Fibroblast of skin of abdomen (primary cell): ENCODE measurements around the gene HK2.
"Not testable (repeated sequence)": the region's sequence is repeated elsewhere in the genome, so short reads cannot be mapped to it uniquely, and the experiment has no call there.

Source experiments
- DNase-seq: peaks from one replicate; pipeline ENCODE4 v3.0.0-alpha.2; 2013

HK2 gene

GRCh38 chr2:74900225-74900624 lies 66.3 kb downstream of the HK2 start:
- not testable (repeated sequence) for DNase-seq

DNA sequence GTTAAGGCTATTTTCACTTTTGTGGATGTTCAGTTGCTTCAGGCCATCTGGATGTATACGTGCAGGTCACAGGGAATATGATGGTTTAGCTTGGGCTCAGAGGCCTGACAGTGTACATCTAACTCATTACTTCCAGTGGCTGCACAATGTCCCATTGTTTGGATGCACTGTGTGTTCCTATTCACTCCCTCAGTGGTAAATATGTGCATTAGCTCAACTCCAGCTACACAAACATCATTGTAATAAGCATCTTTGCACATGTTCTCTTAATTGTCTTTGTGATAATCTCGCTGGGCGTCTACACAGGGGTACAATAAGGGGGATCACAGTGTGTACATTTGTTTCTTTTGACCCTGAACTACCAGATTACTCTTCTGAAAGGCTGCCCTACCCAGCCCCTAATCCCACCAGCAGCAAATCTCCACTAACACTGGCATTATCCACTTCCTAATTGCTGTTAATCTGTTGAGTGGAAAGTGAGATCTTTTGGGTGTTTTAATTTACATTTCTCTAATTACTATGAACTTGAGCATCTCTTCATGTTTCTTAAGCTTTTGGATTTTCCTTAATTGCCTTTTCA lies 68.4 kb downstream of the HK2 start:
- DNase-seq, result no peak

DNA sequence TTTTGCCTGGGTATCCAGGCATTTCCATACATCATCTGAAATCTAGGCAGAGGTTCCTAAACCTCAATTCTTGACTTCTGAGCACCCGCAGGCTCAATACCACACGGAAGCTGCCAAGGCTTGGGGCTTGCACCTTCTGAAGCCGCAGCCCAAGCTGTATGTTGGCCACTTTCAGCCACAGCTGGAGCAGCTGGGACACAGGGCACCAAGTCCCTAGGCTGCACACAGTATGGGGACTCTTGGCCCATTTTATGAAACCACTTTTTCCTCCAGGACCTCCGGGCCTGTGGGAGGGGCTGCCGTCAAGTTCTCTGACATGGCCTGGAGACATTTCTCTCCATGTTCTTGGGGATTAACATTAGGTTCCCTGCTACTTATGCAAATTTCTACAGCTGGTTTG lies 72.5 kb downstream of the HK2 start:
- no peak for DNase-seq

DNA sequence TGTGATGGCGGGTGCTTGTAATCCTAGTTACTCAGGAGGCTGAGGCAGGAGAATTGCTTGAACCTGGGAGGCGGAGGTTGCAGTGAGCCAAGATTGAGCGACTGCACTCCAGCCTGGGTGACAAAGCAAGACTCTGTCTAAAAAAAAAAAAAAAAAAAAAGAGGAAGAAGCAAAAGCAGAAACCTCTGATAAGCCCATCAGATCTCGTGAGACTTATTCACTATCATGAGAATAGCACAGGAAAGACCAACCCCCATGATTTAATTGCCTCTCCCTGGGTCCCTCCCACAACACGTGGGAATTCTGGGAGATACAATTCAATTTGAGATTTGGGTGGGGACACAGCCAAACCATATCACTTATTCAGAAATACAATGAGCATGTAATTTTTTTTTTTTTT lies 73.6 kb downstream of the HK2 start:
- not testable (repeated sequence) for DNase-seq

DNA sequence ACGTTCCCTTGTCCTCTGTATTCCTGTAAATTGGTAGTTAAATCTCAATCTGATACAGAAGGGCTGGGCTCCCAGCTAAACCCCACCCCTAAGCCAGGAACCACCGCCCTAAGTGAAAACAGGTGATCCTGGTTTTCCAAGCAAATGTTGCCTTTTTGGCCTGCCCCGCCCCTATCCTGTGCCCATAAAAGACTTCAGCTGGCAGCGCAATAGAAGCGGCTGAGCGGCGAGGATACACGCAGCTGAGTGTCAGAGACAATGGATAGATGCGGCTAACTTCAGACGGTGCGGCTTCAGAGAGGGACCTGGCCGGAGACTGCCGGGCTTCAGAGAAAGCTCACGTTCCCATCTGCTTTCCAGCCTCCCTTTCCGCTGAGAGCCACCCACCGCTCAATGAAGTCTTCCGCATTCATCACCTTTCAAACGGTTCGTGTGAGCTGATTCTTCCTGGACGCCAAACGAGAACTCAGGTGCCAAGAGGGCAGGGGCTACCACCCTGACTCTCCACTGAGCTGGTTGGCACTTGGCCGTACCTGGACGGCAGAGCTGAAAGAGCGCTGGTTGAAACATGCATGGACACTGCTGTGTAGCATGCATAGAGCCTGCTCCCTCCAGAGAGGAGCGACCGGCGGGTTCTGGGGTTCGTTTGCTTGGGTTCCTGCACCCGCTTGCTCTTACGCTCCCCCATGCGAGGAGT lies 75.0 kb downstream of the HK2 start:
- DNase-seq, result no peak

GRCh38 chr2:74910245-74910644 lies 76.3 kb downstream of the HK2 start:
- DNase-seq, result no peak

GRCh38 chr2:74911061-74911460 lies 77.1 kb downstream of the HK2 start:
- no peak for DNase-seq

DNA sequence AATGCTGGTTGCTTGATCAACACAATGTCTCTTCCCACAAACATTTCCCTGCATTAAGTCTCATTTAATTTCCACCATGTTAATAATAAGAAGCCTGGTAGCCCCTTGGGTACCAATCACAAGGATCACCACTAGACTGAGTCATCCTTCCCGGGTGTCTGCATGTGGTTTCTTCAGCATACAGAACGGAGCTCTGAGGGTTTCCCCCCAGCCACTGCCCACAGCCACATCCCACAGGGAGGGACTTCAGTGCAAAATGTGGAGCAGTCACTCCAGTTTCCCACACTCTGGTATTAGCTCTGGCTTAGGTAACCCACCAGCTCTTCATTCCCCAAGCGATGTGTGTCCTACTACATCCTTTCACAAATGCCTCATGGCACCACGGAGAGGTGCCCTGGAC lies 81.8 kb downstream of the HK2 start:
- DNase-seq, result peak; percentile 40

GRCh38 chr2:74916394-74916793 lies 82.5 kb downstream of the HK2 start:
- DNase-seq, result no peak

GRCh38 chr2:74917702-74918619 lies 84.0 kb downstream of the HK2 start:
- peak; percentile 62 for DNase-seq

- DNase-seq, result peak; percentile 31
These were observed 85.9 kb downstream of the HK2 start for GRCh38 chr2:74919827-74920226.

DNA sequence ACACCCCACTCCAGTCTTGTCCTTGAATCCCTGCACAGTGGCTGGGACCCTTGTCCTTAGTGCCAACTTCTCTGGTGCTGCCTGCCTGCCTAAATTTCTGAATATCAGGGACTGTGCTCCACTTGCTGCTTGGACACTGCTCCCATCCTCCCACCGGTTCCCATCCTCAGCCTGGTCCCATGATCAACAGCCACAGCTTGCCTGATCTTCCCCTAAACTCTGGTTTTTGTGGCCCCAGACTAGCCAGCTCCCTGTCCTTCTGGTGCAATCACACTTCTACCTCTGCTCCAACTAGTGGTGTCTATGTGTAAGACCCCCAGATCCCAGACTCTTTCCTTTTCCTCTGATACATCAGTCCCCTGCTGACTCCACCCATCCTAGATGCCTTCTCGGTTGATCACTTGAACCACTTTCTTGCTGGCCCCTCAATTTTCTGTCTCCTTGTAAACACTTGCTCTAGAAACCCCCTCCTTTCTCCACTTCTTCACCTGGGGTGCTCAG lies 87.4 kb downstream of the HK2 start:
- DNase-seq, result no peak

DNA sequence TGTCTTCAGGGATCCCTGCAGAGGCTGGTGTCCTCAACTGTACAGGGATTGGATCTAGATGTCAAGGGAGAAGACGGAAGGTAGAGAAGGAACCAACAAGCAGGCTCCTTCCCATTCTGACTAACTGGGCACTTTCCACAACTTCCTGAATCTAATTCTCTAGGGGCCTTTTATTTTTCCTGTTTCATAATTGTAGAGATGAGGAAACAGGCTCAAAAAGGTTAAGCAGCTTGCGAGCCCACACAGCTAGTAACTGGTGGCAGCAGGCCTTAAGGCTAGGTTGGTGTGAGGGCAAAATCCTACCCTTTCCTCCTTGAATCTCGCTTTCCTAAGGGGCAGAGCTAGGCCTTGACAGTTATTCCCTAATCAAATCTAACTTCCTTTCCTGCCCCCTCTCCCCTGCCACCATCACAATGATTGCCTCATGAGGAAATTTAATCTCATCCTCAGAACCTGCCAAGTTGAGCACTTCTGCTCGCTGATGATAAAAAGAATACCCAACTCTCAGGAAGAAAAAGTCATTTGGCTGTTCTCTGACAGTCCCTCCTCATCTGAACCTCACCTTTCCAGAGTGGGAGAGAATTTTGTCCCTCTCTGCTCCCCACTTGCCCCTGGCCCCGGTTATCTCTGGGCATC lies 88.8 kb downstream of the HK2 start:
- DNase-seq, result no peak

DNA sequence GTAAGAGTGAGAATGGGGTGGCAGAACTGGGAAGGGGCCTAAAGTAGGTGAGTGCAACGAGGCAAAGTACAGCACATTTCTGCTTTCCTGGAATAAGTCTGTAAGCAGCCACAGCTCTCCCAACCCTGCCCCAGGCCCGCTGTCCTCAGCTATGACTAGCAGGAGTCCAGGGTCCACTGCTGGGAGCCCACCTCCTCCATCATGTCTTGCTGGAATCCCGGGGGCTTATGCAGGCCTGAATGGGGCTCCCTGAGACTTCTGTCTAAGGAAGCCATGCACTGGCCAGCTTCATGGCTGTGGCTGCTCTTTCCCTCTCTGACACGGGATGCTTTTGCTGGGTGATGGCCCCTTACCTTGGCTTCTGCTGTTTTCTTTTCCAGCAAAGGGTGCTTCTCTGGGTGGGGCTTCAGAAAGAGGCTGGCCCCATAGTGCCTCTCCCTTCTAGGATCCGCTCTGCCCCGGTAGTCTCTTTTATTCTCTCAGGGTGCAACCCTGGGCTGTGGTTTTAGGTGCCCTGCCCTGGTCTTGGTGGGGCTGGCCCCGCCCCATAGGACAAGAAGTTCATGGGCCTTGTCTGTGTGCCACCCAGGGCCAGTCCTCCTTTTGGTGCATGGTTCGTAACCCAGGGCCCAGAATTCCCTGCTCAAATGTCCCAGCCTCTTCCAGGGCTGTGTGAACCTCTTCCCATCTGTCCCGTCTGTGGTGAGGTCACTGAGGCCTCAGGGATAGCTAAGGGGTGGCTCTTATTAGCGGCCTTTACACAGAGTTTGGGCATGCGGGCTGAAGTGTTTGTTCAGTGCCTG lies 90.7 kb downstream of the HK2 start:
- no peak for DNase-seq

DNA sequence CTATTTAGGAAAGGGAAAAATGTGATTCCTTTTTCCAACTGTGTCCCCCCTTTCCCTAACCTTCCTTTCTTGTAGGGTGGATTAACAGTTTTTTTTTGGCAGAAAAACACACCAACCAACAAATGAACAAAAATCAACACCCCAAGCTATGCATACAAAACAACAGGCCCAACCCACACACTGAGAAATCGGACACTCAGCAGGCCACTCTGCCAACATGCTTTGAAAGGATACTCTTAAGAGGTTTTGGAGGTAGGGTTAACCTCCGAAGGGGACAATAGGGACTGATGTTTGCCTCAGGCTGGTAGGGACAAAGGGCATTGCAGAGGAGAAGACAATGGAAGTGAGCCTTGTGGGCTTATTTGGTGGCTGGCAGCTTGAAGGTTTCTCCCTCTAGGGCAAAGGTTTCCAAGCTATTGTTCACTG lies 91.4 kb downstream of the HK2 start:
- no peak for DNase-seq

DNA sequence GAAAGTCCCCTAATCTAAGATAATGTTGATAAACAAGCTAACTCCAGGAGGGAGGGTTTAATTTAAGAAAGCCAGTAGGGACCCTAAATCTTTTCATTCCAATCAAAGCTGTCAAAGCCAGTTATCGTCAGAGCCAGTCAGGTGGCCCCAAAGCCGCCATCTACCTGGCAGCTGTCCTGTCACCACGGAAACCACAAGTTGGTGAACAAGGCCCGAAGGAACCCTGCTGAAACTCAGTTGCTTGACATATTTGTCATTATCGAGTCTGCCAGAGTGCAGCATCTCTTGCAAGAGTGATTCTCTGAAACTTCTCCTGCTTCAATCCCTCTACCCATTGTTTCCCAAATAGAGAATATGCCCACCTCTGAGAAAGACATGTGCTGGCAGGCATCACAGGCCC lies 93.7 kb downstream of the HK2 start:
- no peak for DNase-seq

DNA sequence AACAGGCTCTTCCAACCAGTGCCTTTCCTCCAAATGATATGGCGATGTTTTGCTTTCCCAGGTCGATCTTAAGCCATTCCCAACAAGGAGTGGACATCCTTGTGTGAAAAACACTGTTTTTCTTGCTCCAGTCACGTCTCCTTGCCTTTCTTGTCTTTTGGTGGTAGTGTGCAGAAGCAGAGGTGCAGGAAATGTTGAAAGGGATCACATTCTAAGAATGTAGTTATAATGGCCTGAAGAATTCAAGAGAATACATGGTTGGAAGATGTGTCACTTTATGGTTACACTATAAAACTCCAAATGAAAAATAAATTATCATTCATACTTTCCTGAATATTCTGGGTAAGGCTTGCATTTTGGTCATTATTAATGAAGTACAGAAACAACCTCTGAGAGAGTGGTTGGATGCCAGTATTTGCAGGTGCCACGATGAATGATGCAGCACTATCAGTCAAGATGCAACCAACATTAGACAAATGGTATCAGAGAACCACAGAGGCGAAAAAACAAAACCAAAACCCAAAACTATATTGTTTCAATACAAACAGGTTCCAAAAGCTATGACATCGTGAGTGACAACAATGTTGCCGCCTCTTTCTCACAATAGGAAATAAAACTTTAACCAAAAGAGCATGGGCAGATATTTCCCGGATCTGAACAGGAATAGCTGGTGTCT lies 97.0 kb downstream of the HK2 start:
- DNase-seq, result no peak

DNA sequence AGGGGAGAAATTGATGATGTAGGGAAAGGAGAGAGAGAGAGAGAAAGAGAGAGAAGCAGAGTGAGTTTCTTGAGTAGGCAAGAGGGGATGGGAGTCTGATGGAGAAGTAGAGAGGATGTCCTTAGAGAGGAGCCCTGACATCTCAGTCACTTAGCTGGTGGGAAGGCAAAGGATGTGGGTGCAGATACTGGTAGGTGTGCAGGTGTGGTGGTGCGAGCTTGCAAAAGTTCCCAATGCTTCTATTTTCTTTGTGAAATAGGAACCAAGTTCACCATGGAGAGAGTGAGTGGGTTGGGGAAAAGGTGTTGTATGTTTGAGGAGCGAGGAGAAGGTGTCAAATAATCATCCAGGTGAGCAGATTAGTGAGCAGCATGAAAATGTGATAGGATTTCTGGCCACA lies 98.0 kb downstream of the HK2 start:
- DNase-seq, result no peak

DNA sequence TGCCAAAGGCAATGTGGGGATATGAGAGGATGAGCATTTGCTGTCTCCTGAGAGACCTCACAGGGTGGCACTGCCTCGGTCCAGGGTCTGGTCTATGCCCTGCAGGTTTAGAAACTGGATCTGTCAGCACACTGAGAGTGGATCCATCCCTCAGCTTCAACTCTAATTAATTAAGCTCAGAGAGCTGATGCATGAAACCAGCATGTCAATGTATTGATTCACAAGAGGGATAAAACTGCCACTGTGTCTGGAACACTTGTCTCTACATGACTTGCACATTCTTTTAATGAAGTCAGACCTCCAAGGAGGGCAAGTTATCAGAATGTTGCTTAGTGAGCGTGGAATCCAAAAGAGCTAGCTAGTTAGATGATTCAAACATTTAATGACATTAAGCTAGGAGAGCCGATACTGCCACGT lies 102.1 kb downstream of the HK2 start:
- peak; percentile 30 for DNase-seq

DNA sequence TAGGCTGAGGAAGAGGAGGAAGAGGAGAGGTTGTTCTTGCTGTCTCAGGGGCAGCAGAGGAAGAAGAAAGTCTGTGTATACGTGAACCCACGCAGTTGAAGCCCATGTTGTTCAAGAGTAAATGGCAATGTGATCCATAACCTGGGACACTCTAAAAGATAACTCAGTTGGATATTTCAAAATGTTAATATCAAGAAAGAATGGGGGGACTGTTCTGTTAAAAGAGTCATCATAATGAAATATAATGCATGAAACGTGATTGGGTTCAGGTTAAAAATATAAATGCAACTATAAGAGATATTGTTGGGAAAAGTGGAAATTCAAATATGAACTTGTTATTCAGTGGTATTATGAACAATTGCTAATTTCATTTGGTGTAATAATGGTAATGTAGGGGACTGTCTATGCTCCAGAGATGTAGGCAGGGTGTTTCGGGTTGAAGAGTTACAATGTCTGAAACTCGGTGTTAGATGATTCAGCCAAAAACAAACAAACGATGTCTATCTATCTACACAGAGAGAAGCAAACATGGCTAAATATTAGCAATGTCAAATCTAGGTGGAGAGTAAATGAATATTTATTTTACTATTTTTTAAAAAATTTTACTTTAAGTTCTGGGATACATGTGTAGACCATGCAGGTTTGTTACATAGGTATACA lies 103.4 kb downstream of the HK2 start:
- no peak for DNase-seq

DNA sequence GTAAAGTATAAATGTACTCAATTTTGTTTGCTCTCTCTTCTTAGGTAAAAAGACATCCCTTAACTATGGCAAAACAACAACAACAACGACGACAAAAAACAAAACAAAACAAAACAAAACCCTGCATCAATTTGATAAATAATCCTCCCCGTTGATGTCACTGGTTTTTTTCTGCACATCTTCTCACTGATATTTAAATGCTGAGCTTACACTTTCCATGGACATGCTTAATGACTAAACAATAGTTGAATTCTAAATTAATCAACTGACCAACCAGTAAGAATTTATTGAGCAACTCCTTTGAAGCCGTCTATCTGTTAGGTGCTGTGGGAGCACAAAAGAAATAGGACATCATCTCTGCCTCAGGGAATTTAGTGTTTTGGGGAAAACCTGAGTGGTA lies 104.3 kb downstream of the HK2 start:
- DNase-seq, result no peak
